ENCODE measurements around the gene INAFM2. TPM values are rescaled to one million over a fixed set of nuclear protein-coding genes. Genes with fewer than 3 reads are reported as not detected.
A peak's percentile ranks its signal among the peaks of the same experiment; 100 is the strongest.

Gene INAFM2
- total RNA-seq, 2 donors from 2014 or later: 63.8 to 79.2 TPM

DNA sequence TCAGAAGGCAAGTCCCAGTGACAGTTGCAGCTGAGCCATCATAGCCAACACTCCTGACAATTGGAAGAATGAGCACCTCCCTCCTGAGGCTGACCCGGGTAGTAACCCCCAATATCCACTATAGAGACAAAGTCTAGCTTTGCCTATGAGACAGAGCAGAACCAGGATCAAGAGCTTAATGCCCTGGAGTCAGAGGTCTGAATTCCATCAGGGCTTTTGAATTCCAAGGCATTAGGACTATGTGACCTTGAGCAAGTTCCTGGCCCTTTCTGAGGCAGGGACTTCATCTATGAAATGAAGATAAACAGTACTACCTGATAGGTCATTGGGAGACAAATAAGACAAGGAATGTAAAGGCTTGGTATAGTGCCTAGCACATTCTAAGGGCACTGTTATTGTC lies 3.1 kb upstream of the INAFM2 start:
- H3K27ac ChIP-seq: no peak overlapping the region
- ATAC-seq (ENCODE audit: insufficient number of reproducible peaks, low FRiP score, low read depth) (no peak), DNase-seq (ENCODE audit: low spot score) (no peak)
- H3K36me3 ChIP-seq: no peaks in the 10 kb centered on the region
- H3K4me1 ChIP-seq (ENCODE audit: control insufficient read depth in 1 of 2, low read depth in 2 of 2): peaks cover 3 to 18% of the 10 kb centered on the region in 2 donors
- no peak for TF ChIP-seq CTCF (IDR thresholded peaks at IDR 0.05)
- H3K27me3 ChIP-seq (replicated peaks; ENCODE audit: insufficient read depth): no peaks in the 10 kb centered on the region
- no peaks in the 10 kb centered on the region for H3K9me3 ChIP-seq
- no peak overlapping the region for H3K4me3 ChIP-seq

GRCh38 chr15:40320931-40321371 lies 2.5 kb upstream of the INAFM2 start:
- DNase-seq (ENCODE audit: low spot score): no peak

GRCh38 chr15:40322531-40323238 lies 807 bp upstream of the INAFM2 start:
- Histone ChIP-seq H3K27ac (peak overlapping the region; percentile 63 to 83), H3K4me3 (peak overlapping the region; percentile 62), H3K9me3 (no peaks in the 10 kb centered on the region), H3K36me3 (no peaks in the 10 kb centered on the region), H3K27me3 (replicated peaks; ENCODE audit: insufficient read depth) (no peaks in the 10 kb centered on the region), H3K4me1 (ENCODE audit: control insufficient read depth in 1 of 2, low read depth in 2 of 2) (peaks cover 20 to 41% of the 10 kb centered on the region in 2 donors)
- ATAC-seq (ENCODE audit: insufficient number of reproducible peaks, low FRiP score, low read depth) (peak; percentile 45), DNase-seq (ENCODE audit: low spot score) (no peak)
- TF ChIP-seq CTCF (IDR thresholded peaks at IDR 0.05): no peak

More at GRCh38 chr15:40320931-40321371, 2.5 kb upstream of the INAFM2 start:
- H3K4me3 ChIP-seq: no peak overlapping the region
- H3K9me3 ChIP-seq: no peaks in the 10 kb centered on the region
- peak; percentile 38 for ATAC-seq (ENCODE audit: insufficient number of reproducible peaks, low FRiP score, low read depth)
- H3K27ac ChIP-seq: peak overlapping the region; percentile 11 to 83
- H3K4me1 ChIP-seq (ENCODE audit: control insufficient read depth in 1 of 2, low read depth in 2 of 2): peaks cover 8 to 23% of the 10 kb centered on the region in 2 donors
- H3K36me3 ChIP-seq: no peaks in the 10 kb centered on the region
- no peaks in the 10 kb centered on the region for H3K27me3 ChIP-seq (replicated peaks; ENCODE audit: insufficient read depth)
- TF ChIP-seq CTCF (IDR thresholded peaks at IDR 0.05): peak; percentile 94

GRCh38 chr15:40323953-40324937 lies 753 bp downstream of the INAFM2 start:
- Histone ChIP-seq H3K27ac (peak overlapping the region; percentile 78 to 86), H3K4me3 (peak overlapping the region; percentile 87), H3K9me3 (no peaks in the 10 kb centered on the region), H3K4me1 (ENCODE audit: control insufficient read depth in 1 of 2, low read depth in 2 of 2) (peaks cover 36 to 56% of the 10 kb centered on the region in 2 donors), H3K27me3 (replicated peaks; ENCODE audit: insufficient read depth) (no peaks in the 10 kb centered on the region), H3K36me3 (no peaks in the 10 kb centered on the region)
- no peak for TF ChIP-seq CTCF (IDR thresholded peaks at IDR 0.05)
- DNase-seq (ENCODE audit: low spot score) (no peak), ATAC-seq (ENCODE audit: insufficient number of reproducible peaks, low FRiP score, low read depth) (no peak)

DNA sequence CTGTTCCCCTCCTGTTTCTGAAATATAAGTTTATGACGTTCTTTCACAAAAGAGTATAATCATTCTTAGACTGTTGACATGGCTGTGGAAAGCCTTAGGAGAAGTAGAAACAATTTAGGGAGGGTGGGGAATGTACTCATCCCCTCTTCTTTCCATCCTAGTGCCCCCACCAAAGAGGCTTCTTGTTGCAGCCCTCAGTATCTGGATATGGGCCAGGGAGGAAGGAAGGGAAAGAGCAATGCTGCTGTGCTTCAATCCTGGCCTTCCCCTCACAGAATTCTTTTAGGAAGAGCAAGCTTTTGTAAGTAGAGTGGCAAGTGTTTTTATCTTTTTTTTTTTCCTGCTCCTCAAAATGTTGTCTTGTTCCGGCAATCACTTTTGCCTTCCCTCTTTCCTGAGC lies 1.7 kb downstream of the INAFM2 start:
- no peak for ATAC-seq (ENCODE audit: insufficient number of reproducible peaks, low FRiP score, low read depth)

More for the DNA sequence above, 1.7 kb downstream of the INAFM2 start:
- TF ChIP-seq CTCF (IDR thresholded peaks at IDR 0.05): no peak
- peak overlapping the region; percentile 87 for H3K4me3 ChIP-seq
- H3K27me3 ChIP-seq (replicated peaks; ENCODE audit: insufficient read depth): no peaks in the 10 kb centered on the region
- no peaks in the 10 kb centered on the region for H3K9me3 ChIP-seq
- no peaks in the 10 kb centered on the region for H3K36me3 ChIP-seq
- H3K27ac ChIP-seq: peak overlapping the region; percentile 78 to 86
- no peak for DNase-seq (ENCODE audit: low spot score)
- peaks cover 43 to 66% of the 10 kb centered on the region in 2 donors for H3K4me1 ChIP-seq (ENCODE audit: control insufficient read depth in 1 of 2, low read depth in 2 of 2)

Measured in thoracic aorta (tissue), 2 donors.